ENCODE results near the gene HOXB8.

DNA sequence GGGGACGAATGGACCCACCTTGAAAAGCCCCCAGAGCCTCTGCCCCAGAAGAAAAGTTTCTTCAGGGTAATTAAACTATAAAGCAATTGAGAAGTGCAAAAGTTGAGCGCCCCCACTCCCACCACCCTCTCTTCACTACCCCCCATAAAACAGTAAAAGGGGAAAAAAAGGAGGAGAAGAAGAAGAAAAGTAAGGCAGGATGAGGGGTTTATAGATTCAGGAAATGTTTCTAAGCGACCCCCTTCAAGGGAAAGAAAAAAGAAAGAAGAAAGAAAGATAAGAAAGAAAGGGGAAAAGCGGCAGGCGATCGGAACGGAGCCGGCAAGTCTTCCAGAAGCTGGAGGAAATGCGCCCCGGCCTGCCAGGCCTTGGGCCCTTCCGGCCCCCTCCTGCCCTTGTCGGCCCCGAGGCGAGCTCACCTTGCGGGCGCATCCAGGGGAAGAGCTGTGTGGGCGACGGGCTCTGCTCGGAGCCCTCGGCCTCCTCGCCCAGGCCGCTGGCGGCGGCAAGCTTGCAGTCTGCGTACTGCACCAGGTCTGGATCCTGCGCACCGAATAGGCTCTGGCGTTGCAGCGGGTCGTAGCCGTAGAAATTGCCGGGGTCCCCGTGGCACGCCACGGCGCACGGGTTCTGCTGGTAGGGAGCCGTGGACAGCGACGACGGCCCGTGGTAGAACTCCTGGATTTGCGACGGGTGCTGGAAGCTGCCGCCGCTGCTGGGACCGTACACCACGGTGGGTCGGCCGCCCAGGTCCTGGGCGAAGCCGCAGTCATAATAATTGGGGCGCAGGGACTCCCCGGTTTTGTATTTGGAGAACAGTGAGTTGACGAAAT is 1.0 kb downstream of the HOXB8 start:
- TF ChIP-seq EP300 (IDR thresholded peaks at IDR 0.05; ENCODE audit: low read depth) (no peak), CTCF (IDR thresholded peaks at IDR 0.05) (no peak), POLR2AphosphoS5 (IDR thresholded peaks at IDR 0.05) (peak in 1 of 3 donors; percentile 26)
